Measurements from ENCODE around the gene EIF4G3.

The EIF4G3 gene

DNA sequence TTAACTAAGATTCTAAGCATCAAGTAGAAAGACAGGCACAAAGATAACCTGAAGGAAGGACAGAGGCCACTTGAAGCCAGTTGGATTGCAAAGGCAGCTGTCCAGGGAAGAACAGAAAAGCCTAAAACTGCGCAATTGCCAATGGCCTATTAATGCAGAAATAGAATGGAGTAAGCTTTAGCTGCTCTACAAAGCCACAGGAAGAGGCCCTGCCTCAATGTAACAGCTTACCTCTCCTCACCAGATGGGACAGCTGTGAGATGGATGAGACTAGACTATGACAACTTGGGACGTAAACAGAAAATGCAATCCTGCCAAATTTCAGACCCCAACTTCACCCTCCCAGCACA is 176.5 kb downstream of the EIF4G3 start:
- H3K79me2 ChIP-seq (ENCODE audit: control insufficient read depth, low read length), result no peaks in the 10 kb centered on the region
- no peak overlapping the region for H3K27ac ChIP-seq (ENCODE audit: low read depth, low read length)
- no peak for TF ChIP-seq EZH2phosphoT487 (IDR thresholded peaks at IDR 0.05; ENCODE audit: borderline replicate concordance, low read length)
- TF ChIP-seq, protein P1, sequence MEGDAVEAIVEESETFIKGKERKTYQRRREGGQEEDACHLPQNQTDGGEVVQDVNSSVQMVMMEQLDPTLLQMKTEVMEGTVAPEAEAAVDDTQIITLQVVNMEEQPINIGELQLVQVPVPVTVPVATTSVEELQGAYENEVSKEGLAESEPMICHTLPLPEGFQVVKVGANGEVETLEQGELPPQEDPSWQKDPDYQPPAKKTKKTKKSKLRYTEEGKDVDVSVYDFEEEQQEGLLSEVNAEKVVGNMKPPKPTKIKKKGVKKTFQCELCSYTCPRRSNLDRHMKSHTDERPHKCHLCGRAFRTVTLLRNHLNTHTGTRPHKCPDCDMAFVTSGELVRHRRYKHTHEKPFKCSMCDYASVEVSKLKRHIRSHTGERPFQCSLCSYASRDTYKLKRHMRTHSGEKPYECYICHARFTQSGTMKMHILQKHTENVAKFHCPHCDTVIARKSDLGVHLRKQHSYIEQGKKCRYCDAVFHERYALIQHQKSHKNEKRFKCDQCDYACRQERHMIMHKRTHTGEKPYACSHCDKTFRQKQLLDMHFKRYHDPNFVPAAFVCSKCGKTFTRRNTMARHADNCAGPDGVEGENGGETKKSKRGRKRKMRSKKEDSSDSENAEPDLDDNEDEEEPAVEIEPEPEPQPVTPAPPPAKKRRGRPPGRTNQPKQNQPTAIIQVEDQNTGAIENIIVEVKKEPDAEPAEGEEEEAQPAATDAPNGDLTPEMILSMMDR (IDR thresholded peaks at IDR 0.05; ENCODE audit: low read depth, low read length, poor library complexity, severe bottlenecking), result no peak
- H3K4me2 ChIP-seq (ENCODE audit: low read length), result no peak overlapping the region
- no peaks in the 10 kb centered on the region for H3K9me3 ChIP-seq (ENCODE audit: control insufficient read depth, insufficient read depth, low read length)
- H3K9me2 ChIP-seq (replicated peaks; ENCODE audit: control insufficient read depth, low read length), result no peaks in the 10 kb centered on the region
- H4K20me1 ChIP-seq (ENCODE audit: control insufficient read depth, insufficient read depth, low read depth, low read length), result no peaks in the 10 kb centered on the region
- H3K36me3 ChIP-seq (ENCODE audit: control insufficient read depth, low read length), result no peaks in the 10 kb centered on the region
- H3K4me3 ChIP-seq (ENCODE audit: low read length), result no peak overlapping the region
- H3F3A ChIP-seq (ENCODE audit: control insufficient read depth, insufficient read depth), result no peaks in the 10 kb centered on the region
- H3K4me1 ChIP-seq (ENCODE audit: control insufficient read depth, low read length), result peaks cover 18% of the 10 kb centered on the region
- no peaks in the 10 kb centered on the region for H3K27me3 ChIP-seq (ENCODE audit: control insufficient read depth, low read length)

- no peak overlapping the region for H3K4me2 ChIP-seq (ENCODE audit: low read length)
- no peaks in the 10 kb centered on the region for H4K20me1 ChIP-seq (ENCODE audit: control insufficient read depth, insufficient read depth, low read depth, low read length)
- H3K9me2 ChIP-seq (replicated peaks; ENCODE audit: control insufficient read depth, low read length), result no peaks in the 10 kb centered on the region
- TF ChIP-seq, protein P1 (IDR thresholded peaks at IDR 0.05; ENCODE audit: low read depth, low read length, poor library complexity, severe bottlenecking), result no peak
- no peak for TF ChIP-seq EZH2phosphoT487 (IDR thresholded peaks at IDR 0.05; ENCODE audit: borderline replicate concordance, low read length)
- H3K79me2 ChIP-seq (ENCODE audit: control insufficient read depth, low read length), result no peaks in the 10 kb centered on the region
- H3K27ac ChIP-seq (ENCODE audit: low read depth, low read length), result no peak overlapping the region
- H3F3A ChIP-seq (ENCODE audit: control insufficient read depth, insufficient read depth), result no peaks in the 10 kb centered on the region
- no peaks in the 10 kb centered on the region for H3K27me3 ChIP-seq (ENCODE audit: control insufficient read depth, low read length)
- H3K36me3 ChIP-seq (ENCODE audit: control insufficient read depth, low read length), result no peaks in the 10 kb centered on the region
- H3K4me1 ChIP-seq (ENCODE audit: control insufficient read depth, low read length), result peaks cover 18% of the 10 kb centered on the region
- no peak overlapping the region for H3K4me3 ChIP-seq (ENCODE audit: low read length)
- no peaks in the 10 kb centered on the region for H3K9me3 ChIP-seq (ENCODE audit: control insufficient read depth, insufficient read depth, low read length)
Observed at GRCh38 chr1:20999525-21000244, 177.0 kb downstream of the EIF4G3 start.

GRCh38 chr1:20998826-20999225 is 177.9 kb downstream of the EIF4G3 start:
- TF ChIP-seq, protein P1 (IDR thresholded peaks at IDR 0.05; ENCODE audit: low read depth, low read length, poor library complexity, severe bottlenecking), result no peak
- no peak for TF ChIP-seq EZH2phosphoT487 (IDR thresholded peaks at IDR 0.05; ENCODE audit: borderline replicate concordance, low read length)
- H4K20me1 ChIP-seq (ENCODE audit: control insufficient read depth, insufficient read depth, low read depth, low read length), result no peaks in the 10 kb centered on the region
- H3K4me2 ChIP-seq (ENCODE audit: low read length), result no peak overlapping the region
- H3K79me2 ChIP-seq (ENCODE audit: control insufficient read depth, low read length), result no peaks in the 10 kb centered on the region
- H3K4me3 ChIP-seq (ENCODE audit: low read length), result no peak overlapping the region
- H3K27me3 ChIP-seq (ENCODE audit: control insufficient read depth, low read length), result no peaks in the 10 kb centered on the region
- H3K27ac ChIP-seq (ENCODE audit: low read depth, low read length), result no peak overlapping the region
- H3K9me3 ChIP-seq (ENCODE audit: control insufficient read depth, insufficient read depth, low read length), result no peaks in the 10 kb centered on the region
- no peaks in the 10 kb centered on the region for H3F3A ChIP-seq (ENCODE audit: control insufficient read depth, insufficient read depth)
- no peaks in the 10 kb centered on the region for H3K9me2 ChIP-seq (replicated peaks; ENCODE audit: control insufficient read depth, low read length)
- no peaks in the 10 kb centered on the region for H3K36me3 ChIP-seq (ENCODE audit: control insufficient read depth, low read length)
- peaks cover 18% of the 10 kb centered on the region for H3K4me1 ChIP-seq (ENCODE audit: control insufficient read depth, low read length)
